CD1c-positive myeloid dendritic cell (primary cell): Measurements from ENCODE around the gene STK39.
"Not testable (repeated sequence)": the region's sequence is repeated elsewhere in the genome, so short reads cannot be mapped to it uniquely, and the experiment has no call there.

Source experiments
- DNase-seq: peaks from one replicate; pipeline ENCODE4 v3.0.0-alpha.2; 2016; ENCODE audit errors: extremely low spot score

STK39 gene

DNA sequence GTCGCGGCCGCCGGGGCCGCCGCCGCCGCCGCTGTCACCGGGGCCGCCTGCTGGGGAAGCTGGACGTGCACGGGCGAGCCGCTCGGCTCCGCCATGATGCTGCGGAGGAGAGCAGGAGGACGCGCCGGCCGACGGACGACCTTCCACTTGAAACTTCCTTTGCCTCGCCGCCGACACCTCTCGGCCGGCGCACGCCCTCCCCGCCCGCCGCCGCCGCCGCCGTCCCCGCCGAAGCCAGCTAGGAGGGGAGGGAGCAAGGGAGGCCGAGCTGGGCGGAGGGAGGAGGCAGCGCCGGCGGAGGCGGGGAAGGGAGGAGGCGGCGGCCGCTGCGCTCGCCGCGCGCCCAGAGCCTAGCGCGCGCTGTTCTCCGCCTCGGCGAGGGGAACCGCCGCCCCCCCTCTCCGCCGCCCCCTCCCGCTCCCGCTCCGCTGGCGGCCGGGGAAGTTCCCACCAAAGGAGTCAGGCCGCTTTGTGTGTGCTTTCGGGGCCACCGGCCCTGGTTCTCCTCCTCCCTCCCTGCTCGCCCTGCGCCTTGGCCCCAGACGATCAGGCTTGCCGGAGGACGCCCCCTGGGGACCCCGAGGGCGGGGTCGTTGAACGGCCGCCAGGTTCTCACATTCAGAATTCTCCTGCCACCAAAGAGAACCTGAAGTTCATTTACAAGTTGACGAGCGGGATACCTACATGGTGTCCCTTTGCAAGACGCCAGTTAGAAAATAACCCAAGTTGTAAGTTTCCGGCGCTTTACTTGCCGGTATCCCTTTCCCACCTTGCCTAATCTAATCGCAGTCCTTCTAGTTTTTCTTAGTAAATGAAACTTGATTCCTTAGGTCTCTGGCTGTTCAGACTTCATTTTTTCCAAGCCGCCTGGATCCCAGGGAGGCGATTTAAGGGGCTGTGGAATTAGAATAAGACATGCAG, at the start of gene STK39:
Gene STK39 (minus strand): TSS at position 255 of the 921 bp plus-strand sequence. CDS start 160 bp downstream, at position 95.
- DNase-seq, result peak; percentile 82

DNA sequence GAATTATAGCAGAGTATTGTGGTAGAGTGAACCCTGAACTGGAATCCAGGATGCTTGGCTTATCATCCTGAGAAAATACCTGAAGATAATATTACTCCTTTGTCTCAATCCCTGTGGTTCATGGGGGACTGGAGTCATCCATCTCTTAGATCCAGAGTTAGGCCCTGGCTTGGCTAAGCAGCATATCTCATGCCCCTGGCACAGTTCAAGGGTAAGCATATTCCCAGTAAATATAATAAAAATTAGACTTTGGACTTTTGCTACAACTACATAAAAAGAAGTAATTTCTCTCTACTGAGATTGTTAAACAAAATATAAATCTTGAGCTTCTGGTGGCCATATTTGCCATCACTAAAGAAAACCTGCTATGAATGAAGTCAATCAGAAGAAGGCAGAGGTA, 47.7 kb upstream of the STK39 start:
- no peak for DNase-seq

DNA sequence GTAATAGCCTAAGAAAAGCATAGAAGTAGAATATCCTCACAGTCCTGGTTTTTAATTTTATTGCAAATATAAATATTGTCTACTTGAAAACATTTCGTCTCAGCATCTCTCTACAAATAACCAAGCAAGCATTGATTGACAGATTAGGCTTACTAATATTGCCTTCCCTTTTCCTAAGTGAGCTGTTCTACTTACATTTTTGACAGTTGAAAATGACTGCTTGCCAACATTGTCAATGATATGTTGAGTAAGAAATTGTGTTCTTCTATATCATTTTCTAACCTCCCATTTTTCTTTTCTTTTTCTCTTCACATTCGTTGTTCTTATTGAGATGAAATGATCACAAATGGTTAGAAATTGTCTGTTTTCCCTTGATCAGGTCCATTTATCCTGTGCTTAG, 47.0 kb upstream of the STK39 start:
- DNase-seq, result no peak

DNA sequence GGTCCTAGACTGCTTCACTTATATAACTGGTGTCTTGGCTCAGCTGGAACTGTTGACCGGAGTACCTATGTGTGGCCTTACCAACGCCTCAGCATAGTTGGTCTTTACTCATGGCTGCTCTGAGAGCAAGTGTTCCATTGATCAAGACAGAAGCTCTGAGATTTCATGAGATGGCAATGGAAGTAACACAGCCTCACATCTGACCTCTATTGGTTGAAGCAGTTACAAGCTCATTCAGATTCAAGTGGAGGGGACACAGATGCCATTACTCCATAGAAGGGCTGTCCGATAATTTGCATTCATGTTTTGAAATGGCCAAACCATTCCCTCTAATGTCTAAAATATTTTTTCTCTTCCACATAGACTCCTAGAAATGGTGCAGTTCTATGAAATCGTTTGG, 46.4 kb upstream of the STK39 start:
- no peak for DNase-seq

DNA sequence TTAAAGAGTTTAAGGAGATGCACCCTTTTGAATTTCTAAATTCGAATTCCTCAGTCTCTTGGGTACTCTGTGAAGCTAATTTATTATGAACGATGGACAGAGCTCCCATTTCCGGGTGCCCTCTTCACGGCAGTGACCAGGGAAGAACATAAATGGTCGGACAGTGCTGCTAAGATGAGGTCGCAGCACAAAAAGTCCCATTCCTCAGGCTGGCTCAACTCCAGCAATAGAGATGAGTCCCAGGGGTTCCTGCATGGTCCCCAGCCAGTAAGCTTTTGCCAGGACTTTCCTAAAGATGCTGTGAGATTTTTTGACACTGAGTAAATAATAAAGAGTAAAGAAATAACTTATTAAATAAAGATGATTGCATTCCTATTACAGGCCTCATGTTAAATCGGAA, 43.0 kb upstream of the STK39 start:
- no peak for DNase-seq

DNA sequence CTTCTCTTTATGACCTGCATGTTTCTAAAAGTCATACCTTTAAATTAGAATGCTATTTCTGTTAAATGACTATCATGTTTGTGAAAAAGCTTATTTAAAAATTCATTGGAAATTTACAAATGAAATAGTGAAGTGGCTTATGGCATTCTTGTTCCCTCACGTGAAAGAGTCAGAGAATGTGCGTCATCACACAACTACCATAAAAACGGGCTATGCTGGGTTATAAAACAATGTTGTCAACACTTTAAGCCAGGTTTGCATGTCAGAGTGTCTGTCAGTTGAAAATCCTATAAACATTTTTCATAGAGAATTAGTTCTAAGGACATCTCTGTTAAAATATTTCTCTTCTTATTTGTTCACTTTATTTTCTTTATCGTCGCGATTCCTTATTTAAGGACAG, 42.5 kb upstream of the STK39 start:
- DNase-seq, result no peak

DNA sequence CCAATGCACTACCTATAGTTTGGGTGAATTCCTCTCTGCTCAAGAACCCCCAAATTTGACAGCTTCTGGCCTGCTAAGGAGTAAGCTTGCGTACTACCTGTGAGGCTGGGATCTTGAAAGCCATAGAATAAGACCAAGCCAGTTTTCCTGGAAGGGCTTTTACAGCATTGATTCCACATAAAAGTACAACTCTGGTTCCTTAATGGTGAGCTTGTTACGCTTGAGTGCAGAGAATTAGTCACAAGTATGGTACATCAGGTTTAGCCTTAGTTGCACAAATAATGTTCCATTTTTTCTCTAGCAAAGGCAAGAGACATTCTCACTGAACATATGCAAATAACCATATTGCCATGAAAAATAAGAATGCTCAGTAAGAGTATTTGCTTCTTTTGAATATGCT, 39.1 kb upstream of the STK39 start:
- DNase-seq, result no peak

DNA sequence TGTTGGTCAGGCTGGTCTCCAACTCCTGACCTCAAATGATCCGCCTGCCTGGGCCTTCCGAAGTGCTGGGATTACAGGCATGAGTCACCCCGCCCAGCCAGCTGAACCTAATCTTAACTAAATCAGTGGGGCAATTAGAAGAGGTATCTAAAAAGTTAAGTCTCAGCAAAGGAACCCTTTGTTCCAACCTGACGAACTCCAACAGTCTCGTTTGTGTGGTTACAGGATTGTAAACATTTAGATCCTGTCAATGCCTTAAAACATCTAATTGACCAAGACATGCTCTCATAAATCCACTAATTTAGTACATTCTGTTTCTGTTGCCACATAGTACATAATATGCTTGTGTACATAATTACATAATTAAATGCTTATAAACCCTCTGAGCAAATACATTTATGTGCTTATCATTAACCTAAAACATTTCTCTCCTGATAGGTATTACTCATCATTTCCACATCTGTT, 31.1 kb upstream of the STK39 start:
- DNase-seq, result no peak

DNA sequence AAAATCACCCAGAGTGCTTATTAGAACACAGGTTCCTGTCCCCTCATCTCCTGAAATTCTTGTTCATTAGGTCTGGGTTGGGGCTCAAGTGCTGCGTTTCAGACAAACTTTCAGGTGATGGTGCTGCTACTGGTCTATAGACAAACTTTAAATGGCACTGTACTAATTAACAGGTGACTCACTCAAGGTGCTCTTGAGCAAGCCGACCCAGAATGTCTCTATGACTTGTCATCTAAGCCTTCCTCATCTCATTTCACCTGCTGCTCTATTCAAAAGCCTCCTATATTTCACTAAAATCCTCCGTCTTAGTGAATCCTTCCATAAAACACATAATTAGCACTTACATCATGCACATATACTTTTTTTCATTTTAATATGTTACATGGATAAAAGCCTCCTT, 29.9 kb upstream of the STK39 start:
- DNase-seq, result no peak

DNA sequence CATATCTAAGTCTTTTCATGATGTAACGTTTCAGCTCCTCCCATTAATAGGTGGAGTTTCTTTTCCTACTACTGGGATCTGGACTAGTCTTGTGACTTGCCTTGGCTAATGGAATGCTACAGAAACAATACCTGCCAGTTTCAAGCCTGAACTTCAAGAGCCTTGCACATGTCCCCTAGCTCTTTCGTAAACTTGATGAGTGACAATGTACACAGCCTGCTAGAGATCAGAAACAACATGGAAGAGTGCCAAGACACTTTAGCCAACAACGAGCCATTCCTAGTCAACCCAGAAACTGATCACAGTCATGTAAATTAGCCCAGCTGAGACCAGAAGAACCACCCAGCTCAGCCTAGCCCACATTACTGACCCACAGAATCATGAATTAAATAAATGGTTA, 24.8 kb upstream of the STK39 start:
- no peak for DNase-seq

DNA sequence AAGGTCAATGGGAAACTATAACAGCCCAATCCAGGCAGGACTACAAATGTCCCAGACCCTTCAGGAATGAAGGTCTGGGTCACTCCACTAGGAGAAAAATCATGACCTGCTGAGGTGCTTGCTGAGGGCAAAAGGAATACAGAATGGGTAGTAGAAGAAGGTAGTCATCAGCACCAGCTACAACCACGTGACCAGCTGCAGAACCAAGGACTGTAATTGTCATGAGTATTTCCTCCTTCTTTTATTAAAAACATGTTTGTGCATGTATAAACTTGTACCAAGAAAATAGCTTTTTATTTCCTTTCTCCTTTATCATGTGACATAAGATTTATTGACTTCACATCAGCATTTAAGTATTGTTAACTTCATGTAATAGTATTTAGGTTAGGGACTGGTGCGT, 15.5 kb upstream of the STK39 start:
- DNase-seq, result not testable (repeated sequence)

DNA sequence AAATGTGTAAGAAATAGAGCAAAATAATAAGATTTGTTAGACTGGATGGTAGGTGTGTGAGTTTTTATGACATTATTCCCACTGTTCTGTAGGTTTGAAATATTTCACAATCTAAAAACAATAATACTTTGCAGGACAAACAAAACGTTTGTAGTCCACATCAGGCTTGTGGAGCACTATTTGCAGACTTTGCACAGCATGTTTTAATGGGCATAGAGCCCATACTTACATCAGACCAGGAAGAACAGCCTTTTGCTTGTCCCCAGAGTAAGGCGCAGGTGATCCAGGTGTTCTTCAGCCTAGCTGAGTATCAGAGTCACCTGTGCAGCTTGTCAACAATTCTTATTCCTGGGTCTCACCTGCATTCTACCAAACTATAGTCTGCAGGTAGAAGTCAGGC, 9.1 kb upstream of the STK39 start:
- DNase-seq, result no peak

DNA sequence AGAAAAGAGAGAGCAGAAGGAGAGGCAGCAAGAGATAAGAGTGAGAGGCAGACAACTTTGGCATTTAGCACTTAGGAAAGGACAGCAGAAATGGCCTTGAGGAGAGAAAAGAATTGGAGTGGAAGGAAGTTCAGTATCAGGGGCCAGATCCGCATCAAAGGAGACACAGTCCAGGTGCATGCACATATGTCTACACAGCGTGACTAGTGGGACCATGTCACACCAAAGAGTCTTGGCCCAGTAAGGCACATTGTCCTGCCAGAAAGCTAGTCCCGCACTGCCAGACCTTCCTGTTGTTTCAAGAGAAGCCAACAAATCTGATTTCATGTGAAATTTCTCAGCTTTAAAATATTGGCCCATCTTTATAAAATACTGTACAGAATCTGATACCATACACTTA, 8.5 kb upstream of the STK39 start:
- no peak for DNase-seq

DNA sequence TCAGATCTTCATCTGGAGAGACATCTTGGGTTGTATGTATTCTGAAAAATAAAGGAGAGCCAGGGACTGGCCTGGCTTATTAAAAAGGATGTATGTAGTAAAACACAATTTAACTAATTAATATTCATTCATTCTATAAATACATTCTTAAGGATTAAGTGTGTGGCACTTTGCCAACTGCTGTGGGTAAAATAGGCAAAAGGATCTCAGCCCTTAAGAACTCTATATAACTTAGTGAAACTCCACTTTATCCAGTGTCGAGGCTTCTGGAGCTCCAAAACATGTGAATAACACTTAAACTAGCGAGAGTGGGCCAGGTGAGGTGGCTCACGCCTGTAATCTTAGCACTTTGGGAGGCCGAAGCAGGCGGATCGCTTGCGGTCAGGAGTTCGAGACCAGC, 7.7 kb upstream of the STK39 start:
- DNase-seq, result no peak

DNA sequence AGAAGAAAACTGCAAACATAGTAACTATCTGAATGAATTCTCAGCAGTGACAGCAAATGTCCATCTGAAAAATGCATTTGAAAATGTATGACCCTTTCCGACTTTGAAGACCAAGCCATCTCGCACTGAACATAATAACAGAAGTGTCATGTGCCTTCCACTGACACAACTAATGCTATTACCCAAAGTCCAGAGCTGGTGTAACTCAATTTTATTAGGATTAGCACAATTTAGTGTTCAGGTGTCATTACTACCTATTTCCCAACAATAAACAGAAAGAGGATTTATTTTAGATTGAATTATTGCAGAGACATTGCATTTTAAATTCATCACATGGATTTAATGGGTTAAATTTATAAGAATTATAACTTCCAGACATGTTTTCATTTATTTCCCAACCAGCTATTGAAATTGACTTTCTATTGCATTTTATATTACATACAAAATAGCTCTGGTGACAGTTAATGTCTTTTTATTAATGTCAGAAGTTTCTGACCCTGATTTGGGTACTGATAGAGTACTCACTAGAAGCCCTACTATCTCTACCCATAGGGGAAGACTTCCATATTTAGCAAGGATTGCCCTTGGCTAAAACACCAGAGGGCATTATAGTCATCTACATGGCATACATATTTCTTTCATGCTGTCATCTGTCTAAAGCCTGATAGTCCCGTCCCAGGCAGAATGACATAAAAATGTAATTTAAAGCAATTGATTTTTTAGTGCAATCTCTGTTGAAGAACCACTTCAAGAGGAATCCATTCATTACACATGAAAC, 7.0 kb upstream of the STK39 start:
- DNase-seq, result no peak

DNA sequence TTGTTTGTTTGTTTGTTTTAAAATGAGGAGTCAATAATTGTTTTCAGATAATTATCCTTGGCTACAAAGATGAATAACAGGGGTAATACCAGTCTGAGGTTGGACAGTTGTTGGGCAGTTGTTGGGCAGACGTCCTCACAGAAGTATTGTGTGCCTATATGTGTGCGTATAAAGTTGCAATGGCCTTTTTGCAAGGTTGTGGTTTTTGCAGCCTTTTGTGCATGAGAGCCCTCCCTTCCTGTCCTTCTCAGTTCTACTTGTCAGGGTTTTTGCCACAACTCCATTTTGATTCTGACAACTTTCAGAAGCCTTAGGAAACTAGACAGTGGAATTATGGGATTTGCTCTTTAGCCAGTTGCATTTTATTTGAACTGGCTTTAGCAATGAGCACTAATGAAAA, 6.0 kb upstream of the STK39 start:
- no peak for DNase-seq

DNA sequence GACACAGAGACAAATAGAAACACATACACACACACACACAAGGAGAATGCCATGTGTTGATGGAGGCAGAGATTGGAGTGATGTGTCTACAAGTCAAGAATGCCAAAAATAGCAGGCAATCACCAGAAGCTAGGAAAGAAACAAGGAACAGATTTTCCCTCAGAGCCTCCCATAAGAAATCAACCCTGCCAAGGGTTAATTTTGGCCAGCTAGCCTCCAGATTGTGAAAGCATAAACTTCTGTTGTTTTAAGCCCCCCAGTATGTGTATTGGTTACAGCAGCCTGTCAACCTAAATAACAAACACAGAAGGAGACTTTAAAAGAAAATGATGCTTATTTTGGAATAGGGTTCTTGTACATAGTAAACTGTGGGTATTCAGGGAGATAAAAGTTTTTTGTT, 5.6 kb upstream of the STK39 start:
- no peak for DNase-seq

DNA sequence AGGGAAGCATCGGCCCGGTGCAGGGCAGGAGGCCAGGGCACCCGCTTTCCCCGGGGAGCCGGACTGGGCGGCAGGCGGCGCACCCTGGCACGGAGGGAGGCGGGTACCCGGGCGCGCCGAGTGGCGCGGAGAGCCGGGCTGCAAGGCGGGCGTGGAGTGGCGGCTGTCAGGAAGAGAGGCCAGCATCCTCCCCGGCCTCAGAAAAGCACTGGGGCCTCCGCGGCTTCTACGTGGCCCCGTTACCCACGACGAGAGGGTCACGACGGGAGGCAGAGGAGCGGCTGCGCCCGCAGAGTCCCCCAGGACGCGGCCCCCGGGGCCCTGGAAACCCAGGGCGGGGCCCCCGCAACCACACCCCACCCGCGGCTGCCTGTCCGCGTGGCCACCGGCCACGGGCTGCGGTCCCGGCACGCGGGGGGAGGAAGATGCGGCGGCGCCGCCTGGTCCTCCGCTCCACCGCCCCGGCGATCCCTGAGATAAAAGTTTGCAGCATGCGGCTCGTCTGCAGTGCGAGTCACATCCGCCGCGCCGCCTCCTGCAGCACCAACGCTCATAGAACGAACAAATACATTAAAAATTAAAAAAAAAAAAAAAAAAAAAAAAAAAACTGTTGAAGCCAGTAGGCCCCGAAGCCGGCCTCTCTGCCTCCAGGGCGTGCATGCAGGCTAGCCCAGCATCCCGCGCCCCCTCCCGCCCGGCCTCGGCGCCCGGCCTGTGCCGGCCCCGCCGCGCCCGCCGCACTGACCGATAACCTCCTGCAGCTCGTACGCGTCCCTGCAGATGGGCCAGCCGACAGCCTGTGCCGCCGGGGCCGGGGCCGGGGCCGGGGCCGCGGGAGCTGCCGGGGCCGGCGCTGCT, 683 bp downstream of the STK39 start:
- peak; percentile 63 for DNase-seq

DNA sequence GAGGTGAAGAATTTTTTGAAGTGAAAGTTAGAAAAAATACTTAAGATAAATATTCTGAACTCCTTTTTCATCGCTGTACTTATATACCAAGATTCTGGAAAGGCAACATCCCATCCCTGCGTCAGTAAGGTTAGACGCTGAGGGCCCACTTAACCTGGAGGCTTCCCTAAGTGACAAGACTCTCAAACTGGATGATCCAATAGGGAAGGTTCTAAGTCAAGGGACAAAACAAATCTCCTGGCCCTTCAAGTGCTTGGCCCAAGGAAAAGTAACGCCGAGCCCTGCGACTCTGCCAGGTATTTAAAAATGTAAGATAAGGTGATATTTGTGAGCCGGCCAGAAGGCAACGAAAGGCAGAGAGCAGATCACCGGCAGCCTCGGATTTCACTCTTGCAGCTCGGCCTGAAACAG, 1.3 kb downstream of the STK39 start:
- DNase-seq, result no peak

DNA sequence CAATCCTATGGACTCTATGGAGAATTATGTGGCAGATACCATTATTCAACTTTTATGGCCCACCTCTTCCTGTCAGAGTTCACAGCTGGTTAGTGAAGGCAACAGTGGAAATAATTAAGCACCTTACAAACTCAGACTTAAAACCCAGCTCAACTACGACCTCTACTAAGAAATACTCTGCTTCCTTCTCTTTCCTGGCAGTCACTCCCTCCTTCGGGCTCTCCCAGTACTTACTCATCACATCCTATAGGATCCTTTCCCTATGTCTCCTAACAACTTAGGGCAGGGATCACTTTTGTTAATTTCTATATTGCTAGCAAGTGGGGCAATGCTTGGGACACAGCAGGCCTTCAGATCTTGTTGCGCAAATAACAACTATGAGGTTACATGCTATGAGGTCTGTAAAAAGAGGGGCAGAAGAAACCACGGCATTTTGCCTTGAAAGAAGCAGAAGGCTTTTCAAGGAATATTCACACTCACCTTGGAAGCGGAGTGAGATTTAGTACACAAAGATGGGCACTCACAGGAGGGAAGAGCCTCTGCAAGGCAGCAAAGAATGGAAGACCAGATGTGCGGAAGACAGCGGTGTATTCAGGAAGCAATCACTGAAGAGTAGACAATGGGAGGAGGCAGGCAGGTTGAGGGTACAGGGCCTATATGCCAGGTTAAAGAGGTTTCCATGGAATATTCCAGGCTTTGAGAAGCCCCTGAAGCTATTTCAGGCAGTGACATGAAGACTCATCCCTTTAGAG, 2.1 kb downstream of the STK39 start:
- DNase-seq, result no peak

DNA sequence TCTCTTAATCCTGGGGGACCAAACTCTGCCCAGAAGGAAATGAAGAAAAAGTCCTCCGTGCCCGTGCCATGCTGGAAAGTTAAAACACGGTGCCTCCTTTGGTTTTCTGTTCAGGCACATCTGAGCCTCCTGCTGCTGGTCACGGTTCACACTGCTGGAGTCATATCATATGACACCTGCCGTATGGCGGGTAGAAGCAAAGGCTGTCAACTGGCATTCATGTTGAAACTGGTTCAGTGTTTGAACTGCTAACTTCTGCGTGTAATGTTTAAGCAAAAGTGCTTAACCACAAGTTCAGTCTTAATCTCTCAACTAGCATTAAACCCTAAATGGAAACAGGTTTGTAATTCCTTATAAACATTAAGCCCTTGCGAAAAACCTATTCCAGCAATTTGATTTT, 3.1 kb downstream of the STK39 start:
- peak; percentile 2 for DNase-seq
